CD4-positive, CD25-positive, alpha-beta regulatory T cell (primary cell): ENCODE results near the gene CLPSL2. TPM values are rescaled to one million over a fixed set of nuclear protein-coding genes. Genes with fewer than 3 reads are reported as not detected.
A peak's percentile ranks its signal among the peaks of the same experiment; 100 is the strongest.

Experiments
- ATAC-seq, 2 donors: fragments of 150-1000 bp; cut with Tn5 transposase; one replicate each; pipeline ENCODE4 v1.10.0; 2021; ENCODE audit warnings: low read depth in 2 of 2, moderate number of reproducible peaks in 2 of 2, moderate library complexity in 1 of 2
- DNase-seq, 3 donors: peaks; one replicate each; pipeline versions ENCODE4 v3.0.0 to v3.0.0-alpha.2; 2012 to 2022; ENCODE audit warnings: mixed read lengths in 1 of 3
- H3K27ac ChIP-seq: one replicate; pipeline ENCODE4 v1.7.0; 2013; ENCODE audit warnings: mild to moderate bottlenecking, low read length; ENCODE audit not compliant: insufficient read depth, poor library complexity, severe bottlenecking
- H3K27me3 ChIP-seq: one replicate; pipeline ENCODE4 v1.7.0; 2013; ENCODE audit warnings: low read length; ENCODE audit not compliant: control insufficient read depth, insufficient read depth
- H3K36me3 ChIP-seq: one replicate; pipeline ENCODE4 v1.7.0; 2013; ENCODE audit warnings: mild to moderate bottlenecking, low read length, moderate library complexity; ENCODE audit not compliant: control insufficient read depth, insufficient read depth
- H3K4me1 ChIP-seq: 2 replicates; pipeline ENCODE4 v1.7.0; 2013; ENCODE audit warnings: mild to moderate bottlenecking, low read length; ENCODE audit not compliant: insufficient read depth, control insufficient read depth, poor library complexity, severe bottlenecking
- H3K4me3 ChIP-seq: one replicate; pipeline ENCODE4 v1.7.0; 2013; ENCODE audit warnings: low read depth, mild to moderate bottlenecking, low read length, moderate library complexity
- H3K9me3 ChIP-seq, 2 experiments: 1 replicate in 1 of 2; 2 replicates in 1 of 2; pipeline ENCODE4 v1.7.0; 2013; ENCODE audit warnings: low read length in 2 of 2, mild to moderate bottlenecking in 1 of 2, moderate library complexity in 1 of 2; ENCODE audit not compliant: control insufficient read depth in 2 of 2
- H3K27ac Mint-ChIP-seq, 3 donors: one replicate each; pipeline ENCODE4 v1.8.0; 2020 to 2022; ENCODE audit warnings: mild to moderate bottlenecking in 3 of 3, mixed read lengths in 3 of 3, moderate library complexity in 2 of 3
- H3K27me3 Mint-ChIP-seq: one replicate; pipeline ENCODE4 v1.8.0; 2022; ENCODE audit warnings: mild to moderate bottlenecking, mixed read lengths
- H3K36me3 Mint-ChIP-seq: one replicate; pipeline ENCODE4 v1.8.0; 2020; ENCODE audit warnings: mixed read lengths
- H3K4me1 Mint-ChIP-seq, 4 donors: one replicate each; pipeline ENCODE4 v1.8.0; 2020 to 2022; ENCODE audit warnings: mixed read lengths in 4 of 4, mild to moderate bottlenecking in 1 of 4
- H3K4me3 Mint-ChIP-seq, 4 donors: one replicate each; pipeline ENCODE4 v1.8.0; 2020 to 2022; ENCODE audit warnings: mild to moderate bottlenecking in 4 of 4, mixed read lengths in 4 of 4, moderate library complexity in 3 of 4
- H3K9me3 Mint-ChIP-seq, 7 donors: one replicate each; pipeline ENCODE4 v1.8.0; 2020 to 2022; ENCODE audit warnings: mixed read lengths in 7 of 7, mild to moderate bottlenecking in 3 of 7, moderate library complexity in 2 of 7
- polyA plus RNA-seq, 4 donors: library from polyadenylated mRNA; unstranded; fragments of 300-500 nt; fragmentation: Illumina TruSeq; gene quantifications; one replicate each; pipeline ENCODE4 v1.2.3, GENCODE V29; 2021
- total RNA-seq: library from RNA; stranded (reverse); gene quantifications from one replicate; pipeline ENCODE4 v1.2.3, GENCODE V29; 2022

CLPSL2 gene
- total and polyA plus RNA-seq, 5 donors from 2014 or later: not detected

DNA sequence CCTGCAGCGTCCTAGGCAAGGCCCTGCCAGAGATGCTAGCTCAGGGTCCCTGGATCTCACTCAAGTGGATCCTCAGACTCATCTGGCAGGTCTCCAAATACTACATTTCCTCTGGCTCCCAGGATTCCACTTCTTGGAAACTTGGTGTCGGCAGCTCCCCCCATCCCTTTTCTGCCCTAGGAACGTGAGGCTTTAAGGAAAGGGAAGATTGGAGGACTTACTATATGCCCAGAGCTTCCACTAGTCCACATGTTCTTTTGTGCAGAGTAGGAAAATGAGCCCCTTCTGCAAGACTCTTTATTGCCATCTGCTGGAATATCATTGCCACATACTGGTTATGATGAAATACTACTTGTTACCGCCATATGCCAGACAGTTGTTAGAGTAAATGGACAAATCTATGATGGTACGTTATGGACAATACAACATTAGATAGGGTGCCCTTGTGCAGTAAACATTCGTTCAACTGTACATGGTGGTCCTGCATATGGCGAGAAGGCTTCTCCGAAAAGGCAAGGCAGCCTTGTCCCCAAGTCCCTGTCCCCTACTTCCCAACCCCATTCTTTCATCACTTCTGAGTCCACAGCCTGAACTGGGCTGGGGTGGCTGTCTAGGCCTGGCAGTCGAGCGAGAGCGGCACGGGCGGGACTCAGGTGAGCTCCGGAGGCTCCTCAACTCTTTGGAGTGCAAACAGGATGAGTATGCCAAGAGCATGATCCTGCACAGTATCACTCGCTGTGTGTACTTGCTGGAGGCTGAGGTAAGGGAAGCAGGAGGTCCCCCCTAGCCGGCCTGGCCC, 38.8 kb upstream of the CLPSL2 start:
- Histone ChIP-seq H3K27me3 (no peaks in the 10 kb centered on the region), H3K27ac (no peak overlapping the region), H3K36me3 (no peaks in the 10 kb centered on the region), H3K4me1 (peaks cover 31% of the 10 kb centered on the region), H3K9me3 (no peaks in the 10 kb centered on the region), H3K4me3 (no peak overlapping the region)
- no peaks in the 10 kb centered on the region for H3K27me3 Mint-ChIP-seq
- peaks cover 4 to 51% (median 25%) of the 10 kb centered on the region in 4 donors for H3K4me1 Mint-ChIP-seq
- H3K36me3 Mint-ChIP-seq: no peaks in the 10 kb centered on the region
- peak overlapping the region in 3 of 4 donors; percentile 56 to 86 (median 63) for H3K4me3 Mint-ChIP-seq
- ATAC-seq (peak; percentile 64 to 73), DNase-seq (peak in 2 of 3 donors; percentile 78 to 83)
- no peaks in the 10 kb centered on the region for H3K9me3 Mint-ChIP-seq
- peak overlapping the region; percentile 54 to 86 (median 84) for H3K27ac Mint-ChIP-seq

DNA sequence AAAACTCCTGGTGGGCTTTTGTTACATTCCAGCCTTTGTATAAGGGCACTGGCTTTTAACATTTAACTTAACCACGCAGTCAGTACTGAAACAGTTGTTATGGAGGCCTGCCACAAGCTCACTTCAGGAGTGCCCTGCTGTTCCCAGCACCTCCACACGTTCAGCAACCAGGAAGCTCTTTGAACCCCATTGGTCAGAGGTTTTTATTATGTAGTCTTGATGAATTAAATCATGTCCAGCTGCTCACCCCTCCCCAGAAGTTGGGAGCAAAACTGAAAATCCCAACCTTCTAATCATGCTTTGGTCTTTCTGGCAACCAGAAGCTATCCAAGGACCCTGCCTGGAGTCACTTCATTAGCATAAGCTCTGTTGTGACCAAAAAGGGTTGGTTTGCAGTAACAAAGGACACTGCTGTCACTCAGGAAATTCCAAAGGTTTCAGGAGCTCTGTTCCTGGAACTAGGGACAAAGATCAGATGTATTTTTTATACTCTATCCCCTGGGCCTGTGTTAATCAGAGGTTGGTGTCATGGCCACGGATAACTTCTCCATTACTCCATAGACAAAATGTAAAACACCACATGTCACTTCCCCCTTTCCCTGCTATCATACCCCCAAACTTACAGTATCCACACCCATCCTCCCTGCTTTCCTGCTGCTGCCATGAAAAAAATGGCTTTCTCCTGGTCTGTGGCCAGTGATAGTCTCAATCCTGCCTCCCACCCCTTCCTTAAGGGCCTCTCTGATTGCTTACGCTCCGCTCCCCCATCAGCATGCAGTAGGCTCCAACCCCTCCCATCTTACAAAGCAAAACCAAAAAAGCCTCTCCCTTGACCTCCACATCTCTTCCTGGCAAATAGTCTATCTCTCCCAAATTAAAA, 36.5 kb upstream of the CLPSL2 start:
- Mint-ChIP-seq H3K27ac (no peak overlapping the region), H3K4me3 (no peak overlapping the region), H3K9me3 (peaks cover 0 to 2% (median 0%) of the 10 kb centered on the region in 7 donors), H3K36me3 (no peaks in the 10 kb centered on the region), H3K4me1 (peaks cover 4 to 29% (median 16%) of the 10 kb centered on the region in 4 donors), H3K27me3 (no peaks in the 10 kb centered on the region)
- DNase-seq: no peak
- Histone ChIP-seq H3K27me3 (no peaks in the 10 kb centered on the region), H3K4me3 (no peak overlapping the region), H3K36me3 (no peaks in the 10 kb centered on the region), H3K27ac (no peak overlapping the region), H3K4me1 (peaks cover 21% of the 10 kb centered on the region), H3K9me3 (no peaks in the 10 kb centered on the region)
- no peak for ATAC-seq

DNA sequence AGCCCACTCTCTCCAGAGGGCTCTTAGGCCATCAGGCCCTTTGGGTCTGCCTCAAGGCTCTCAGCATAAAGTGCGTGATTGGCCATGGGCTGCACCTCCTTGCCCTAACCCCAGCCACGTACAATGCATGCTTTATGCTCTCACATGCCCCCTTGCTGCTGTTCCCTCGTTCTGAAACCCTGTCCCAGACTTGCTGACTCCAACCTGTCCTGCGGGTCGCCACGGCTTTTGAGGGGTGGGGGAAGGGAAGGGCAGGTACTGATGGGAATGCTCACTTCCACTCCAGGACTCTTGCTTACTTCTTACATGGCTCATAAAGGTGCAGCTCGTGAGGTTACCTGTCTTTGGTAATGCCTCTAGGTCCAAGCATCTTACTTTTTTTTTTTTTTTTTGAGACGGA, 33.6 kb upstream of the CLPSL2 start:
- no peak overlapping the region for H3K4me3 ChIP-seq
- Mint-ChIP-seq H3K36me3 (no peaks in the 10 kb centered on the region), H3K4me1 (no peaks in the 10 kb centered on the region), H3K9me3 (peaks cover 0 to 5% (median 3%) of the 10 kb centered on the region in 7 donors), H3K4me3 (no peak overlapping the region), H3K27ac (no peak overlapping the region), H3K27me3 (no peaks in the 10 kb centered on the region)
- no peaks in the 10 kb centered on the region for H3K9me3 ChIP-seq
- no peaks in the 10 kb centered on the region for H3K36me3 ChIP-seq
- no peaks in the 10 kb centered on the region for H3K4me1 ChIP-seq
- no peak overlapping the region for H3K27ac ChIP-seq
- no peak for DNase-seq
- H3K27me3 ChIP-seq: no peaks in the 10 kb centered on the region
- no peak for ATAC-seq

DNA sequence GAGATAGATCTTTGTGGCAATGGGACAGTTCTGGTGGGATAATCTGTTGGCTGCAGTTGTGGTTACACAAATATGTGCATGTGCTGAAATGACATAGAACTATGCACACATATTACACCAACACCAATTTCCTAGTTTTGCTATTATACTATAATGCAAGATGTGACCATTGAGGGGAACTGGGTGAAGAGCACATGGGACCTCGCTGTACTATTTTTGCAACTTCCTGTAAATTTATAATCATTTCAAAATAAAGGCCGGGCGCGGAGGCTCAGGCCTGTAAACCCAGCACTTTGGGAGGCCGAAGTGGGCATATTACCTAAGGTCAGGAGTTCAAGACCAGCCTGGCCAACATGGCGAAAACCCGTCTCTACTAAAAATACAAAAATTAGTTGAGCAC, 30.9 kb upstream of the CLPSL2 start:
- Histone ChIP-seq H3K36me3 (no peaks in the 10 kb centered on the region), H3K27me3 (no peaks in the 10 kb centered on the region), H3K27ac (no peak overlapping the region), H3K4me1 (no peaks in the 10 kb centered on the region), H3K9me3 (no peaks in the 10 kb centered on the region), H3K4me3 (no peak overlapping the region)
- ATAC-seq: no peak
- no peak overlapping the region for H3K27ac Mint-ChIP-seq
- no peak for DNase-seq
- no peaks in the 10 kb centered on the region for H3K36me3 Mint-ChIP-seq
- peaks cover 0 to 7% (median 5%) of the 10 kb centered on the region in 7 donors for H3K9me3 Mint-ChIP-seq
- no peak overlapping the region for H3K4me3 Mint-ChIP-seq
- peaks cover 5% of the 10 kb centered on the region for H3K27me3 Mint-ChIP-seq
- no peaks in the 10 kb centered on the region for H3K4me1 Mint-ChIP-seq

DNA sequence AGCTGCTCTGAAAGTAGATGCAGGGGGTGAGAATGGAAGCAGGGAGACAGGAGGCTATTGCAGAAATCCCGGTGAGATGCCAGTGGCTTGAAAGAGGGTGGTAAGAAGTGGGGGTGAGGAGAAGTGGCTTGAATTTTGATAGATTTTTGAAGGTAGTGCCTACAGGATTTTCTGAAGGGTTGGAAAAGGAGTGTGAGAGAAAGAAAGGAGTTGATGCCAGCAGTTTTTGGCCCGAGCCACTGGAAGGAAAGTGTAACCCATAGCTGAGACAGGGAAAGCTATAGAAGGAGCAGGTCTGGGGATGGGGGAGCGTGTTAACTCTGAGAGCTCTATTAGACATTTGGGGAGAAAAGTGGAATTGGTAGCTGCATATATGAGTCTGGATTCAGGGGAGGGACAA, 29.9 kb upstream of the CLPSL2 start:
- H3K27ac Mint-ChIP-seq: no peak overlapping the region
- H3K9me3 Mint-ChIP-seq: peaks cover 0 to 7% (median 5%) of the 10 kb centered on the region in 7 donors
- no peaks in the 10 kb centered on the region for H3K27me3 ChIP-seq
- H3K27ac ChIP-seq: no peak overlapping the region
- H3K27me3 Mint-ChIP-seq: peaks cover 5% of the 10 kb centered on the region
- H3K9me3 ChIP-seq: no peaks in the 10 kb centered on the region
- H3K4me3 ChIP-seq: no peak overlapping the region
- no peaks in the 10 kb centered on the region for H3K4me1 Mint-ChIP-seq
- no peaks in the 10 kb centered on the region for H3K4me1 ChIP-seq
- no peaks in the 10 kb centered on the region for H3K36me3 ChIP-seq
- H3K4me3 Mint-ChIP-seq: no peak overlapping the region
- no peak for ATAC-seq
- DNase-seq: no peak
- no peaks in the 10 kb centered on the region for H3K36me3 Mint-ChIP-seq

DNA sequence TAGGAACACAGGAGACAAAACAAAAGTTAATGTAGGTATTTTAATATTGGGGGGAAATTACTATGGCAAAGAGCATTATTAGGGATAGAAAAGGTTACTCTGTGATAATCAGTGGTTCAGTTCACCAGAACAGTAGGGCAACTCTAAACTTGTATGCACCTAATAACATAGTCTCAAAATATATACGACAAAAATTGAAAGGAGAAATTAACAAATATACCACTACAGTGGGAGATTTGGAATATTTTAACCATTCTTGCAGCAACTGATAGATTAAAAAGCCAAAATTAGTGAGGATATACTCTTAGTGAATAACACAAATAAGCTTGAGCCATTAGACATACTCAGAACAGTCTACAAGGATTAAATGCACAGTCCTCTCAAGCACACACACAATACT, 28.5 kb upstream of the CLPSL2 start:
- Histone ChIP-seq H3K27me3 (no peaks in the 10 kb centered on the region), H3K9me3 (no peaks in the 10 kb centered on the region), H3K27ac (no peak overlapping the region), H3K4me3 (no peak overlapping the region), H3K4me1 (no peaks in the 10 kb centered on the region), H3K36me3 (no peaks in the 10 kb centered on the region)
- Mint-ChIP-seq H3K27me3 (peaks cover 11% of the 10 kb centered on the region), H3K36me3 (no peaks in the 10 kb centered on the region), H3K9me3 (peaks cover 0 to 7% (median 5%) of the 10 kb centered on the region in 7 donors), H3K27ac (no peak overlapping the region), H3K4me1 (no peaks in the 10 kb centered on the region), H3K4me3 (no peak overlapping the region)
- no peak for DNase-seq
- ATAC-seq: no peak

DNA sequence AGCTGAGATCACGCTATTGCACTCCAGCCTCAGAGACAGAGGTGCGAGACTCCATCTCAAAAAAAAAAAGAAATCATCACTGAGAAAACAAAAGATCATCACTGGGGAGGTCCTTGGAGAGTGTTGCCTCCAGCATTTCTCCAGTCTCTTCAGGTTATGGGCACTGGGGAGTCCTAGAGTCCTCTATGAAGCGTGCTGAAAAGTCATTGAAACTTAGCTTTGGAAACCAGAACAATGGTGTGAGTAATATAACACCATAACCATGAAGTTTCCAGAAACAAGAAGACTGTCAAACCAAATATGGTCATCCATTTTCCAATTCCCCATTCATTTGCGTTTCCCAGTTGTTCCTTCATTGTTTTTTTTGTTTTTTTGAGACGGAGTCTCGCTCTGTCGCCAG, 25.8 kb upstream of the CLPSL2 start:
- no peak for ATAC-seq
- H3K4me3 Mint-ChIP-seq: no peak overlapping the region
- H3K36me3 ChIP-seq: no peaks in the 10 kb centered on the region
- H3K9me3 Mint-ChIP-seq: peaks cover 0 to 7% (median 4%) of the 10 kb centered on the region in 7 donors
- no peak for DNase-seq
- H3K27ac Mint-ChIP-seq: no peak overlapping the region
- H3K36me3 Mint-ChIP-seq: no peaks in the 10 kb centered on the region
- no peaks in the 10 kb centered on the region for H3K4me1 Mint-ChIP-seq
- no peak overlapping the region for H3K4me3 ChIP-seq
- no peaks in the 10 kb centered on the region for H3K27me3 ChIP-seq
- H3K4me1 ChIP-seq: no peaks in the 10 kb centered on the region
- no peaks in the 10 kb centered on the region for H3K9me3 ChIP-seq
- H3K27me3 Mint-ChIP-seq: peaks cover 11% of the 10 kb centered on the region
- no peak overlapping the region for H3K27ac ChIP-seq
